Sigmoid colon (tissue), 7 donors: ENCODE results near the gene SRGAP2C. TPM values are rescaled to one million over a fixed set of nuclear protein-coding genes. Genes with fewer than 3 reads are reported as not detected.
"Not testable (repeated sequence)": the region's sequence is repeated elsewhere in the genome, so short reads cannot be mapped to it uniquely, and the experiment has no call there.

Source experiments
- DNase-seq: peaks from one replicate; pipeline ENCODE4 v3.0.0-alpha.2; 2019
- H3K27ac ChIP-seq, 4 donors: fragments of 200-600 bp; sonication (generic); one replicate each; pipeline ENCODE4 v1.5.1; 2016 to 2019; ENCODE audit warnings: mild to moderate bottlenecking in 1 of 4
- H3K27me3 ChIP-seq, 3 donors: fragments of 200-600 bp; sonication (generic); one replicate each; pipeline ENCODE4 v1.5.1; 2019; ENCODE audit warnings: mild to moderate bottlenecking in 1 of 3
- H3K36me3 ChIP-seq, 4 donors: fragments of 200-600 bp; sonication (generic); one replicate each; pipeline ENCODE4 v1.5.1; 2016 to 2019
- H3K4me1 ChIP-seq, 4 donors: fragments of 200-600 bp; sonication (generic); one replicate each; pipeline ENCODE4 v1.5.1; 2017 to 2019
- H3K4me3 ChIP-seq, 4 donors: fragments of 200-600 bp; sonication (generic); one replicate each; pipeline ENCODE4 v1.5.1; 2017 to 2019; ENCODE audit warnings: mild to moderate bottlenecking in 2 of 4, moderate library complexity in 1 of 4
- H3K9me3 ChIP-seq, 4 donors: fragments of 200-600 bp in 3 of 4; sonication (generic) in 3 of 4; one replicate each; pipeline versions ENCODE4 v1.5.1 to v1.6.1; 2013 to 2019
- WGBS, 2 donors: extraction: QIAGEN DNeasy Blood & Tissue Kit; methylation state at CpG; one replicate each; pipeline ENCODE4 v1.1.7; 2013; 5-methylcytosine and 5-hydroxymethylcytosine counted together
- intact Hi-C: fragments of 100-400 bp; cut with DNase I; formaldehyde crosslinking; loops from one replicate; pipeline ENCODE4 v1.15.1; 2023
- polyA plus RNA-seq, 3 donors: library from polyadenylated mRNA; stranded (reverse); fragments of 200-250 nt; gene quantifications; one replicate each; pipeline ENCODE4 v1.2.3, GENCODE V29; 2013
- total RNA-seq, 4 donors: library from RNA; depleted of rRNA; stranded (reverse); fragments of >200 nt; gene quantifications; one replicate each; pipeline ENCODE4 v1.1.0, GENCODE V29; 2016
- donor health status: healthy with polysubstance abuse.
- donor health status: Bipolar disorder and iron deficiency.
- donor health status: healthy.

The SRGAP2C gene
- total and polyA plus RNA-seq, 7 donors, result 0.92 to 26.0 (median 20.9) TPM

GRCh38 chr1:121280699-121281317 is 96.0 kb downstream of the SRGAP2C start:
- H3K4me3 ChIP-seq, DNase-seq, intact Hi-C loops, H3K27ac ChIP-seq, H3K36me3 ChIP-seq, H3K27me3 ChIP-seq, H3K9me3 ChIP-seq, H3K4me1 ChIP-seq: not testable (repeated sequence)
- 76 to 83% methylated on average over 2 to 3 of the region's 5 CpGs for WGBS, 2 donors

GRCh38 chr1:121281480-121281879 is 96.7 kb downstream of the SRGAP2C start:
- intact Hi-C loops, H3K27me3 ChIP-seq, H3K4me3 ChIP-seq, H3K27ac ChIP-seq, H3K36me3 ChIP-seq, DNase-seq, H3K4me1 ChIP-seq, H3K9me3 ChIP-seq: not testable (repeated sequence)
- WGBS, 2 donors, result no CpG with 5 or more reads among the region's 2 CpGs

- intact Hi-C loops, H3K9me3 ChIP-seq, H3K27me3 ChIP-seq, H3K4me3 ChIP-seq, DNase-seq, H3K36me3 ChIP-seq, H3K27ac ChIP-seq, H3K4me1 ChIP-seq: not testable (repeated sequence)
These were observed 98.9 kb downstream of the SRGAP2C start for GRCh38 chr1:121283587-121284180.

- H3K27me3 ChIP-seq, H3K27ac ChIP-seq, H3K36me3 ChIP-seq, DNase-seq, intact Hi-C loops, H3K4me3 ChIP-seq, H3K4me1 ChIP-seq, H3K9me3 ChIP-seq: not testable (repeated sequence)
- 89 to 90% methylated on average over 2 of the region's 2 CpGs for WGBS, 2 donors
These were observed 107.8 kb downstream of the SRGAP2C start for GRCh38 chr1:121292590-121292989.

GRCh38 chr1:121293263-121294204 is 108.8 kb downstream of the SRGAP2C start:
- H3K27ac ChIP-seq, H3K4me3 ChIP-seq, intact Hi-C loops, DNase-seq, H3K27me3 ChIP-seq, H3K36me3 ChIP-seq, H3K4me1 ChIP-seq, H3K9me3 ChIP-seq: not testable (repeated sequence)
- 81 to 84% methylated on average over 1 of the region's 11 CpGs for WGBS, 2 donors

- intact Hi-C loops, DNase-seq, H3K27me3 ChIP-seq, H3K9me3 ChIP-seq, H3K36me3 ChIP-seq, H3K4me1 ChIP-seq, H3K27ac ChIP-seq, H3K4me3 ChIP-seq: not testable (repeated sequence)
- no CpG with 5 or more reads among the region's 2 CpGs for WGBS, 2 donors
These were observed 109.4 kb downstream of the SRGAP2C start for GRCh38 chr1:121294205-121294570.

- H3K4me3 ChIP-seq, DNase-seq, H3K27me3 ChIP-seq, H3K36me3 ChIP-seq, intact Hi-C loops, H3K27ac ChIP-seq, H3K9me3 ChIP-seq, H3K4me1 ChIP-seq: not testable (repeated sequence)
- no CpG with 5 or more reads among the region's 4 CpGs for WGBS, 2 donors
These were observed 111.8 kb downstream of the SRGAP2C start for GRCh38 chr1:121296563-121296962.

GRCh38 chr1:121298529-121298928 is 113.8 kb downstream of the SRGAP2C start:
- H3K27ac ChIP-seq, result not testable (repeated sequence)
- no CpG with 5 or more reads among the region's 4 CpGs for WGBS, 2 donors

GRCh38 chr1:121299514-121300149 is 114.9 kb downstream of the SRGAP2C start:
- H3K27ac ChIP-seq, DNase-seq, H3K4me1 ChIP-seq, H3K9me3 ChIP-seq, H3K27me3 ChIP-seq, H3K36me3 ChIP-seq, H3K4me3 ChIP-seq, intact Hi-C loops: not testable (repeated sequence)
- WGBS, 2 donors, result 15 to 47% methylated on average over 3 of the region's 6 CpGs

More at GRCh38 chr1:121298529-121298928, 113.8 kb downstream of the SRGAP2C start:
- H3K27me3 ChIP-seq, intact Hi-C loops, DNase-seq, H3K4me1 ChIP-seq, H3K4me3 ChIP-seq, H3K36me3 ChIP-seq, H3K9me3 ChIP-seq: not testable (repeated sequence)

GRCh38 chr1:121301876-121302275 is 117.1 kb downstream of the SRGAP2C start:
- 97 to 100% methylated on average over 2 of the region's 2 CpGs for WGBS, 2 donors
- H3K4me3 ChIP-seq, H3K36me3 ChIP-seq, H3K27ac ChIP-seq, H3K4me1 ChIP-seq, H3K9me3 ChIP-seq, DNase-seq, intact Hi-C loops, H3K27me3 ChIP-seq: not testable (repeated sequence)

- intact Hi-C loops, H3K4me1 ChIP-seq, H3K27ac ChIP-seq, H3K36me3 ChIP-seq, H3K27me3 ChIP-seq, H3K4me3 ChIP-seq, DNase-seq, H3K9me3 ChIP-seq: not testable (repeated sequence)
- 47 to 56% methylated on average over 3 of the region's 3 CpGs for WGBS, 2 donors
These were observed 123.0 kb downstream of the SRGAP2C start for GRCh38 chr1:121307759-121308158.

GRCh38 chr1:121315509-121315908 is 130.7 kb downstream of the SRGAP2C start:
- H3K4me3 ChIP-seq, intact Hi-C loops: not testable (repeated sequence)

More at GRCh38 chr1:121315509-121315908, 130.7 kb downstream of the SRGAP2C start:
- not testable (repeated sequence) for DNase-seq, H3K4me1 ChIP-seq, H3K27me3 ChIP-seq, H3K27ac ChIP-seq, H3K9me3 ChIP-seq, H3K36me3 ChIP-seq
